ENCODE results near the gene FOXK2. TPM values are rescaled to one million over a fixed set of nuclear protein-coding genes. Genes with fewer than 3 reads are reported as not detected.

FOXK2 gene
- total RNA-seq, 1 experiment from 2014 or later = 107 TPM

GRCh38 chr17:82639628-82640027 is 120.1 kb downstream of the FOXK2 start:
- ChIA-PET POLR2A (ENCODE audit: low non-redundant PET) (no interaction called here), CTCF (no interaction called here)
- TF ChIP-seq, protein P1, sequence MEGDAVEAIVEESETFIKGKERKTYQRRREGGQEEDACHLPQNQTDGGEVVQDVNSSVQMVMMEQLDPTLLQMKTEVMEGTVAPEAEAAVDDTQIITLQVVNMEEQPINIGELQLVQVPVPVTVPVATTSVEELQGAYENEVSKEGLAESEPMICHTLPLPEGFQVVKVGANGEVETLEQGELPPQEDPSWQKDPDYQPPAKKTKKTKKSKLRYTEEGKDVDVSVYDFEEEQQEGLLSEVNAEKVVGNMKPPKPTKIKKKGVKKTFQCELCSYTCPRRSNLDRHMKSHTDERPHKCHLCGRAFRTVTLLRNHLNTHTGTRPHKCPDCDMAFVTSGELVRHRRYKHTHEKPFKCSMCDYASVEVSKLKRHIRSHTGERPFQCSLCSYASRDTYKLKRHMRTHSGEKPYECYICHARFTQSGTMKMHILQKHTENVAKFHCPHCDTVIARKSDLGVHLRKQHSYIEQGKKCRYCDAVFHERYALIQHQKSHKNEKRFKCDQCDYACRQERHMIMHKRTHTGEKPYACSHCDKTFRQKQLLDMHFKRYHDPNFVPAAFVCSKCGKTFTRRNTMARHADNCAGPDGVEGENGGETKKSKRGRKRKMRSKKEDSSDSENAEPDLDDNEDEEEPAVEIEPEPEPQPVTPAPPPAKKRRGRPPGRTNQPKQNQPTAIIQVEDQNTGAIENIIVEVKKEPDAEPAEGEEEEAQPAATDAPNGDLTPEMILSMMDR (conservative IDR thresholded peaks at IDR 0.05; ENCODE audit: low read depth, low read length) = no peak
- no peak for TF ChIP-seq EZH2 (IDR thresholded peaks at IDR 0.05; ENCODE audit: borderline replicate concordance, low read depth, low read length, poor library complexity, severe bottlenecking)
- Histone ChIP-seq H3K36me3 (ENCODE audit: insufficient read depth, low read length, poor library complexity, severe bottlenecking) (peaks cover 47% of the 10 kb centered on the region), H3K27me3 (replicated peaks; ENCODE audit: insufficient read depth, low read depth, low read length, poor library complexity) (no peaks in the 10 kb centered on the region), H3K27ac (ENCODE audit: low read depth, low read length, poor library complexity, severe bottlenecking) (no peak overlapping the region), H3K9me3 (ENCODE audit: low read depth, low read length, poor library complexity, severe bottlenecking) (no peaks in the 10 kb centered on the region), H3K4me1 (ENCODE audit: insufficient read depth, low read length, poor library complexity, severe bottlenecking) (no peaks in the 10 kb centered on the region), H3K4me3 (ENCODE audit: low read depth, low read length, poor library complexity, severe bottlenecking) (no peak overlapping the region)
- intact Hi-C loops (cut with micrococcal nuclease; ENCODE audit: unreplicated experiment) = loop anchor here (10.0 kb wide), 1 partner anchor 125 kb away; no protein-coding TSS in a partner anchor
- DNase-seq (ENCODE audit: low spot score) = no peak
- no TSS peak for BruUV-seq (replicated peaks)

- no peak overlapping the region for H3K27ac ChIP-seq (ENCODE audit: low read depth, low read length, poor library complexity, severe bottlenecking)
- H3K4me3 ChIP-seq (ENCODE audit: low read depth, low read length, poor library complexity, severe bottlenecking) = no peak overlapping the region
- H3K4me1 ChIP-seq (ENCODE audit: insufficient read depth, low read length, poor library complexity, severe bottlenecking) = no peaks in the 10 kb centered on the region
- TF ChIP-seq, protein P1 (conservative IDR thresholded peaks at IDR 0.05; ENCODE audit: low read depth, low read length) = no peak
- TF ChIP-seq EZH2 (IDR thresholded peaks at IDR 0.05; ENCODE audit: borderline replicate concordance, low read depth, low read length, poor library complexity, severe bottlenecking) = no peak
- no TSS peak for BruUV-seq (replicated peaks)
- no peaks in the 10 kb centered on the region for H3K27me3 ChIP-seq (replicated peaks; ENCODE audit: insufficient read depth, low read depth, low read length, poor library complexity)
- POLR2A ChIA-PET (ENCODE audit: low non-redundant PET) = no interaction called here
- CTCF ChIA-PET = no interaction called here
- DNase-seq (ENCODE audit: low spot score) = no peak
- H3K36me3 ChIP-seq (ENCODE audit: insufficient read depth, low read length, poor library complexity, severe bottlenecking) = peaks cover 45% of the 10 kb centered on the region
- no peaks in the 10 kb centered on the region for H3K9me3 ChIP-seq (ENCODE audit: low read depth, low read length, poor library complexity, severe bottlenecking)
- intact Hi-C loops (cut with micrococcal nuclease; ENCODE audit: unreplicated experiment) = loop anchor here (10.0 kb wide), 1 partner anchor 125 kb away; no protein-coding TSS in a partner anchor
Observed at GRCh38 chr17:82640036-82640435, 120.5 kb downstream of the FOXK2 start.

DNA sequence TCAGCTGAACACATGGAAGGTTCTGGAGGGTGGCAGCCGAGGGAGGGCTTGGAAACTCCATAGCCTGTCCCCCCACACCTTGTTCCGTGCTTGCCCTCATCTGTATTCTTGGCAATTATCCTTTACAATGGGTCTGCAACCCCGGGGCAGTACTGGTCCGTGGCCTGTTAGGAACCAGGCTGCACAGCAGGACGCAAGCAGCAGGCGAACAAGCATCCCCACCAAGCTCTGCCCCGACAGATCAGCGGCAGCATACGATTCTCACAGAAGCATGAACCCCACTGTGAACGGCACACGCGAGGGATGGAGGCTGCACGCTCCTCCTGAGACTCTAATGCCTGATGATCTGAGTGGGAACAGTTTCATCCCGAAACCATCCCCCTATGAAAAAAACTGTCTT is 122.5 kb downstream of the FOXK2 start:
- ChIA-PET CTCF (no interaction called here), POLR2A (ENCODE audit: low non-redundant PET) (no interaction called here)
- intact Hi-C loops (cut with micrococcal nuclease; ENCODE audit: unreplicated experiment) = loop anchor here (10.0 kb wide), 1 partner anchor 123 kb away; no protein-coding TSS in a partner anchor
- Histone ChIP-seq H3K4me1 (ENCODE audit: insufficient read depth, low read length, poor library complexity, severe bottlenecking) (peaks cover 5% of the 10 kb centered on the region), H3K27ac (ENCODE audit: low read depth, low read length, poor library complexity, severe bottlenecking) (no peak overlapping the region), H3K4me3 (ENCODE audit: low read depth, low read length, poor library complexity, severe bottlenecking) (no peak overlapping the region), H3K36me3 (ENCODE audit: insufficient read depth, low read length, poor library complexity, severe bottlenecking) (peaks cover 44% of the 10 kb centered on the region), H3K27me3 (replicated peaks; ENCODE audit: insufficient read depth, low read depth, low read length, poor library complexity) (no peaks in the 10 kb centered on the region), H3K9me3 (ENCODE audit: low read depth, low read length, poor library complexity, severe bottlenecking) (no peaks in the 10 kb centered on the region)
- DNase-seq (ENCODE audit: low spot score) = no peak
- TF ChIP-seq, protein P1 (conservative IDR thresholded peaks at IDR 0.05; ENCODE audit: low read depth, low read length) = no peak
- TF ChIP-seq EZH2 (IDR thresholded peaks at IDR 0.05; ENCODE audit: borderline replicate concordance, low read depth, low read length, poor library complexity, severe bottlenecking) = no peak
- BruUV-seq (replicated peaks) = no TSS peak
